Body of pancreas (tissue), 4 donors: ENCODE results near the gene PKP4. TPM values are rescaled to one million over a fixed set of nuclear protein-coding genes. Genes with fewer than 3 reads are reported as not detected.

Experiments
- ATAC-seq: fragments of 150-250 bp; one replicate; pipeline ENCODE4 v1.9.1; 2016
- DNase-seq, 4 donors: peaks; one replicate each; pipeline ENCODE4 v3.0.0-alpha.2; 2019
- H3K27ac ChIP-seq, 4 donors: fragments of 200-600 bp; sonication (generic); 1 replicate in 3 of 4; 2 replicates in 1 of 4; pipeline versions ENCODE4 v1.5.1 to v1.6.1; 2016 to 2019; ENCODE audit warnings: mild to moderate bottlenecking in 1 of 4, mixed read lengths in 1 of 4, moderate library complexity in 1 of 4
- H3K27me3 ChIP-seq, 2 donors: fragments of 200-600 bp; sonication (generic); one replicate each; pipeline ENCODE4 v1.6.0; 2016; ENCODE audit warnings: mild to moderate bottlenecking in 1 of 2
- H3K36me3 ChIP-seq, 2 donors: fragments of 200-600 bp; sonication (generic); replicated peaks in 1 of 2; 2 replicates each; pipeline ENCODE4 v1.5.1; 2016; ENCODE audit warnings: low read depth in 2 of 2; ENCODE audit not compliant: insufficient read depth in 1 of 2
- H3K4me1 ChIP-seq: fragments of 200-600 bp; sonication (generic); one replicate; pipeline ENCODE4 v1.6.0; 2016
- H3K4me3 ChIP-seq, 2 donors: fragments of 200-600 bp; sonication (generic); 1 replicate in 1 of 2; 2 replicates in 1 of 2; pipeline ENCODE4 v1.5.1; 2016 to 2019
- H3K9me3 ChIP-seq, 3 donors: fragments of 200-600 bp; sonication (generic); 1 replicate in 2 of 3; 2 replicates in 1 of 3; pipeline ENCODE4 v1.5.1; 2016
- CTCF ChIP-seq, 7 experiments: fragments of 450-650 bp in 4 of 7; fragments of 200-600 bp in 3 of 7; sonication (generic) in 3 of 7; IDR thresholded peaks; one replicate each; pipeline ENCODE4 v1.5.1; 2016 to 2019; ENCODE audit warnings: antibody characterized with exemption in 7 of 7
- POLR2A ChIP-seq, 3 donors: fragments of 450-650 bp; IDR thresholded peaks; one replicate each; pipeline ENCODE4 v1.6.1; 2016; ENCODE audit warnings: antibody characterized with exemption in 3 of 3, mild to moderate bottlenecking in 2 of 3
- WGBS, 2 donors: methylation state at CpG; one replicate each; pipeline ENCODE4 v1.1.5; 2017; 5-methylcytosine and 5-hydroxymethylcytosine counted together
- intact Hi-C: fragments of 100-400 bp; cut with DNase I; formaldehyde crosslinking; loops from one replicate; pipeline ENCODE4 v1.15.1; 2023
- total RNA-seq, 2 donors: library from RNA; depleted of rRNA; stranded (reverse); fragments of >200 nt; gene quantifications; one replicate each; pipeline ENCODE4 v1.1.0, GENCODE V29; 2016

Gene PKP4
- total RNA-seq, 2 donors from 2014 or later: 36.3 to 50.1 TPM

DNA sequence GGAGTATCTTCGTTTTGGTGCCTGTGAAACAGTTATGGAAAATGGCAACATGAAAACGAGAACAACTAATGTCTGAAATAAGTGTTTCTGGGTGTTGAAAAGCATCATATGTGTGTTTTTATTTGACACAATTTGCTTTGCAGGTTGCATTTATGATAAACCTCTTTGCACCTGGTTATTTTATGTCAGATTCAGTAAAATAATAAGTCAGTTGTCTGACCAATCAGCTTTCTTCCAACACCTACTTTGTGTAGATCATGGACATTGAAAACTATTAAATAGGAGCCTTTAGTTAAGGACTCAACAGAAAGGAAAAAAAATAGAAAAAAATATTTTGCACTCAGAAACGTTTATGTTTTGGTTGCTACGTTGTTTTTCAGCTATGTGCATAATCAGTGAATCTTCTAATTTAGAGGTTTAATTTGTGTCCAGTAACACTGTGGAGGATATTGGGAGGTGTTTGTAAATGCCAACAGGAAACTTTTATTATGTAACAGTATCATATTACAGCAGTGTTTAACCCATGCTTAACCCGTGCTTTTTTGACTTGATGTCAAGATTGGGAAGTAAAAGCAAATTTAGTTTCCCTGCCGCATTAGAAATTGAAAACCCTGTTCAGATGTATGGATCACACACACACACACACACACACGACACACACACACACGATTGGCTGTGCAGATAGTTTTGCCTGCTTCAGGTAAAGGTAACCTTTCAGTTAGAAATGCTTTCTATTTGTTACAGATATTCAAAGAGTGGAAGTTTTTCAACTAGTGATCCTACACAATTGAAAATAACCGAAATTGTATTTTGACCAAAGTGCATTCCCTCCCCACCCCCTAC lies 2.6 kb downstream of the PKP4 start:
- TF ChIP-seq CTCF (IDR thresholded peaks at IDR 0.05) (no peak), POLR2A (IDR thresholded peaks at IDR 0.05) (no peak)
- Histone ChIP-seq H3K9me3 (no peaks in the 10 kb centered on the region), H3K36me3 (no peaks in the 10 kb centered on the region), H3K27me3 (no peaks in the 10 kb centered on the region), H3K4me3 (no peak overlapping the region), H3K27ac (peak overlapping the region; percentile 11 to 95 (median 62)), H3K4me1 (peaks cover 22% of the 10 kb centered on the region)
- DNase-seq: no peak
- 34 to 40% methylated on average over 9 of the region's 9 CpGs for WGBS, 2 donors
- ATAC-seq: no peak
- intact Hi-C loops: no loop called here

GRCh38 chr2:158460632-158461297 lies 4.0 kb downstream of the PKP4 start:
- H3K4me1 ChIP-seq: peaks cover 21% of the 10 kb centered on the region
- no peak for DNase-seq
- no peak overlapping the region for H3K4me3 ChIP-seq
- 41 to 43% methylated on average over 3 of the region's 3 CpGs for WGBS, 2 donors
- no peak for ATAC-seq
- H3K36me3 ChIP-seq: no peaks in the 10 kb centered on the region
- no peaks in the 10 kb centered on the region for H3K27me3 ChIP-seq
- intact Hi-C loops: no loop called here
- H3K9me3 ChIP-seq: no peaks in the 10 kb centered on the region
- H3K27ac ChIP-seq: peak overlapping the region in 1 of 4 donors; percentile 3
- TF ChIP-seq POLR2A (IDR thresholded peaks at IDR 0.05) (no peak), CTCF (IDR thresholded peaks at IDR 0.05) (peak in 1 of 7 experiments; percentile 12)

DNA sequence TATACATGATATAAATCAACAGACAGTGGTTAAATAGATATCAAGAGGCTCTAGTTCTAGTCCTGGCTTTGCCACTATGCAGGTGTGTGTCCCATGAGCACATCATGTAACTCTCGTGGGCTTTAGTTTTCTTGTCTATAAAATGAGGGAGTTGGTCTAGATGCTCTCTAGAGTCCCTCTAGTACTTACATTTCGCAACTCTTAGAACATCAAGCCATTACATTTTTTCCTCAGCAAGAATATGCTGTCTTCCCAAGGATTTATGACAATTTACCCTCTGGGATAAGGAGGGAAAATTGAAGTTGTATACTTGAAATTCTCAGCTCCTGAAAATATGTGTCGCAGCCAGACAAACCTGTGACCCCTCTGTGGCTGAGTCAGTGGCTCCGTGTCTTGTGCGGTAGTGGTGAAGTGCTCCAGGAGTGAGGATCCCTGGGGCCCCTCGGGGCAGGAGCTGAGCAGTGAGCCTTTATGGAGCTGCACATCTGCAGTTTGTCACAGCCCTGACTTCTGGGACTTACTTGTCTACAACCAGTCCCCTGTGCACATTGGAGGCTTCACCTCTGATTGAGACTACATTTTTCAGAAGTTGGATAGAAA lies 6.8 kb downstream of the PKP4 start:
- peaks cover 11% of the 10 kb centered on the region for H3K4me1 ChIP-seq

More for the DNA sequence above, 6.8 kb downstream of the PKP4 start:
- Histone ChIP-seq H3K4me3 (no peak overlapping the region), H3K9me3 (no peaks in the 10 kb centered on the region), H3K27ac (no peak overlapping the region), H3K27me3 (no peaks in the 10 kb centered on the region), H3K36me3 (no peaks in the 10 kb centered on the region)
- no peak for DNase-seq
- TF ChIP-seq CTCF (IDR thresholded peaks at IDR 0.05): no peak
- no peak for TF ChIP-seq POLR2A (IDR thresholded peaks at IDR 0.05)
- WGBS, 2 donors: 86 to 96% methylated on average over 6 of the region's 6 CpGs
- no peak for ATAC-seq
- intact Hi-C loops: no loop called here
